AML-193 (cell line): ENCODE data around the gene CD82.
"Not testable (repeated sequence)": the region's sequence is repeated elsewhere in the genome, so short reads cannot be mapped to it uniquely, and the experiment has no call there.

Experiments used
- DNase-seq, 2 experiments: peaks; one replicate each; lab custom pipeline; 2025; lab: John Stamatoyannopoulos, UW

CD82 gene

GRCh38 chr11:44631831-44632230 lies 66.4 kb downstream of the CD82 start:
- DNase-seq, result no peak

- peak in 1 of 2 experiments; percentile 5 for DNase-seq
Measured at GRCh38 chr11:44632466-44633123, 67.1 kb downstream of the CD82 start.

- peak; percentile 8 to 16 for DNase-seq
Measured at GRCh38 chr11:44633641-44634040, 68.2 kb downstream of the CD82 start.

- DNase-seq, result no peak
Measured at GRCh38 chr11:44634401-44635281, 69.2 kb downstream of the CD82 start.

GRCh38 chr11:44637487-44637886 lies 72.0 kb downstream of the CD82 start:
- DNase-seq, result peak; percentile 78 to 85

GRCh38 chr11:44638032-44638431 lies 72.6 kb downstream of the CD82 start:
- no peak for DNase-seq

- DNase-seq, result no peak
Measured at GRCh38 chr11:44643217-44643616, 77.8 kb downstream of the CD82 start.

GRCh38 chr11:44645827-44646226 lies 80.4 kb downstream of the CD82 start:
- DNase-seq, result peak; percentile 40 to 46

- not testable (repeated sequence) for DNase-seq
Measured at GRCh38 chr11:44647255-44647955, 81.9 kb downstream of the CD82 start.

GRCh38 chr11:44648109-44648508 lies 82.6 kb downstream of the CD82 start:
- no peak for DNase-seq

GRCh38 chr11:44651535-44652155 lies 86.2 kb downstream of the CD82 start:
- no peak for DNase-seq

GRCh38 chr11:44652901-44653644 lies 87.6 kb downstream of the CD82 start:
- no peak for DNase-seq

- DNase-seq, result no peak
Measured at GRCh38 chr11:44654057-44654456, 88.6 kb downstream of the CD82 start.

- DNase-seq, result no peak
Measured at GRCh38 chr11:44654596-44654995, 89.1 kb downstream of the CD82 start.

GRCh38 chr11:44657836-44658505 lies 92.5 kb downstream of the CD82 start:
- no peak for DNase-seq

GRCh38 chr11:44658506-44658850 lies 93.0 kb downstream of the CD82 start:
- DNase-seq, result no peak

- DNase-seq, result no peak
Measured at GRCh38 chr11:44659641-44660040, 94.2 kb downstream of the CD82 start.

GRCh38 chr11:44660535-44660934 lies 95.1 kb downstream of the CD82 start:
- not testable (repeated sequence) for DNase-seq

GRCh38 chr11:44661311-44661717 lies 95.9 kb downstream of the CD82 start:
- DNase-seq, result no peak
